Loucy (cell line): Measurements from ENCODE around the gene ESR2.

ENCODE experiments used
- H2AFZ ChIP-seq: fragments of 200-600 bp; sonication (generic); 2 replicates; pipeline ENCODE4 v1.6.0; 2016; ENCODE audit warnings: antibody characterized with exemption, mild to moderate bottlenecking, low read length, moderate library complexity
- H3F3A ChIP-seq: fragments of 200-600 bp; 2 replicates; pipeline ENCODE4 v1.6.0; 2016; ENCODE audit warnings: antibody characterized with exemption, low read depth, mild to moderate bottlenecking
- H3K27me3 ChIP-seq: fragments of 200-600 bp; sonication (generic); 2 replicates; pipeline ENCODE4 v1.6.1; 2014; ENCODE audit warnings: low read length, mild to moderate bottlenecking; ENCODE audit not compliant: insufficient read depth, poor library complexity, severe bottlenecking
- H3K36me3 ChIP-seq: fragments of 200-600 bp; sonication (generic); 2 replicates; pipeline ENCODE4 v1.6.1; 2016; ENCODE audit warnings: low read length; ENCODE audit not compliant: insufficient read depth
- H3K4me1 ChIP-seq: fragments of 200-600 bp; sonication (generic); 2 replicates; pipeline ENCODE4 v1.5.1; 2014; ENCODE audit warnings: low read length, mild to moderate bottlenecking; ENCODE audit not compliant: insufficient read depth, poor library complexity, severe bottlenecking
- H3K4me2 ChIP-seq: fragments of 200-600 bp; sonication (generic); 2 replicates; pipeline ENCODE4 v1.6.0; 2014; ENCODE audit warnings: antibody characterized with exemption, low read length, low read depth, mild to moderate bottlenecking; ENCODE audit not compliant: poor library complexity, severe bottlenecking
- H3K4me3 ChIP-seq: fragments of 200-600 bp; sonication (generic); 2 replicates; pipeline ENCODE4 v1.5.1; 2014; ENCODE audit warnings: low read length, mild to moderate bottlenecking, mixed read lengths; ENCODE audit not compliant: poor library complexity, severe bottlenecking
- H3K79me2 ChIP-seq: fragments of 200-600 bp; sonication (generic); 2 replicates; pipeline ENCODE4 v1.6.1; 2014; ENCODE audit warnings: low read length; ENCODE audit not compliant: insufficient read depth
- H3K9ac ChIP-seq: fragments of 200-600 bp; sonication (generic); 2 replicates; pipeline ENCODE4 v1.6.0; 2014; ENCODE audit warnings: mild to moderate bottlenecking, low read depth, low read length, moderate library complexity; ENCODE audit not compliant: poor library complexity, severe bottlenecking
- H3K9me2 ChIP-seq: fragments of 200-600 bp; sonication (generic); replicated peaks from 2 replicates; pipeline ENCODE4 v1.6.1; 2016; ENCODE audit warnings: low read depth, low read length, mixed read lengths
- H3K9me3 ChIP-seq: fragments of 200-600 bp; sonication (generic); 2 replicates; pipeline ENCODE4 v1.6.1; 2014; ENCODE audit warnings: mild to moderate bottlenecking, antibody characterized with exemption, low read length, low read depth; ENCODE audit not compliant: insufficient read depth
- H4K20me1 ChIP-seq: fragments of 200-600 bp; sonication (generic); 2 replicates; pipeline ENCODE4 v1.6.0; 2014; ENCODE audit warnings: antibody characterized with exemption, low read length, mild to moderate bottlenecking; ENCODE audit not compliant: insufficient read depth, poor library complexity, severe bottlenecking
- CTCF ChIP-seq: fragments of 200-600 bp; sonication (generic); conservative IDR thresholded peaks from 2 replicates; pipeline ENCODE4 v1.5.1; 2014; ENCODE audit warnings: mild to moderate bottlenecking, antibody characterized with exemption, low read length
- EZH2phosphoT487 ChIP-seq: fragments of 200-600 bp; IDR thresholded peaks from 2 replicates; pipeline ENCODE4 v1.6.1; 2018; ENCODE audit warnings: antibody characterized with exemption, mild to moderate bottlenecking, moderate library complexity, borderline replicate concordance

ESR2 gene

GRCh38 chr14:64080452-64080851 lies 213.7 kb downstream of the ESR2 start:
- H3K9me3 ChIP-seq: no peaks in the 10 kb centered on the region
- H3K27me3 ChIP-seq: no peaks in the 10 kb centered on the region
- H3K9me2 ChIP-seq: no peaks in the 10 kb centered on the region
- peaks cover 9% of the 10 kb centered on the region; the same call in 1 of the 2 replicates for H3K36me3 ChIP-seq
- no peak overlapping the region for H3K9ac ChIP-seq
- H3K4me2 ChIP-seq: no peak overlapping the region
- no peaks in the 10 kb centered on the region for H3F3A ChIP-seq
- H3K4me1 ChIP-seq: no peaks in the 10 kb centered on the region
- no peak overlapping the region for H3K4me3 ChIP-seq
- no peaks in the 10 kb centered on the region for H4K20me1 ChIP-seq
- H2AFZ ChIP-seq: no peak overlapping the region
- no peak for TF ChIP-seq EZH2phosphoT487
- H3K79me2 ChIP-seq: no peaks in the 10 kb centered on the region

GRCh38 chr14:64075613-64076005 lies 218.6 kb downstream of the ESR2 start:
- no peaks in the 10 kb centered on the region for H3K79me2 ChIP-seq
- no peaks in the 10 kb centered on the region for H3K4me1 ChIP-seq
- no peak overlapping the region for H3K4me2 ChIP-seq

GRCh38 chr14:64074961-64075612 lies 219.1 kb downstream of the ESR2 start:
- Histone ChIP-seq H3K36me3 (peaks cover 17% of the 10 kb centered on the region), H3K27me3 (no peaks in the 10 kb centered on the region), H3K9me2 (no peaks in the 10 kb centered on the region), H3K4me3 (no peak overlapping the region), H3K9ac (no peak overlapping the region), H3K9me3 (no peaks in the 10 kb centered on the region), H2AFZ (no peak overlapping the region), H3K79me2 (no peaks in the 10 kb centered on the region), H3F3A (no peaks in the 10 kb centered on the region), H4K20me1 (no peaks in the 10 kb centered on the region), H3K4me1 (no peaks in the 10 kb centered on the region), H3K4me2 (no peak overlapping the region)
- TF ChIP-seq EZH2phosphoT487: no peak

More at GRCh38 chr14:64075613-64076005, 218.6 kb downstream of the ESR2 start:
- Histone ChIP-seq H3K9me2 (no peaks in the 10 kb centered on the region), H3K9me3 (no peaks in the 10 kb centered on the region), H3K27me3 (no peaks in the 10 kb centered on the region), H4K20me1 (no peaks in the 10 kb centered on the region), H3F3A (no peaks in the 10 kb centered on the region), H3K4me3 (no peak overlapping the region), H2AFZ (no peak overlapping the region), H3K9ac (no peak overlapping the region), H3K36me3 (peaks cover 17% of the 10 kb centered on the region)
- TF ChIP-seq CTCF (no peak), EZH2phosphoT487 (no peak)

- H3K79me2 ChIP-seq: no peaks in the 10 kb centered on the region
- no peak overlapping the region for H3K4me3 ChIP-seq
- no peak overlapping the region for H2AFZ ChIP-seq
- H3K9me2 ChIP-seq: no peaks in the 10 kb centered on the region
- H3K27me3 ChIP-seq: no peaks in the 10 kb centered on the region
- H3K4me2 ChIP-seq: no peak overlapping the region
- no peaks in the 10 kb centered on the region for H4K20me1 ChIP-seq
- no peaks in the 10 kb centered on the region for H3K9me3 ChIP-seq
- TF ChIP-seq CTCF (no peak), EZH2phosphoT487 (no peak)
- peaks cover 3% of the 10 kb centered on the region for H3K4me1 ChIP-seq
- H3F3A ChIP-seq: no peaks in the 10 kb centered on the region
- H3K36me3 ChIP-seq: peaks cover 12% of the 10 kb centered on the region
- H3K9ac ChIP-seq: no peak overlapping the region
Observed at GRCh38 chr14:64069634-64070359, 224.4 kb downstream of the ESR2 start.
